ENCODE measurements around the gene F8.
"Not testable (repeated sequence)": the region's sequence is repeated elsewhere in the genome, so short reads cannot be mapped to it uniquely, and the experiment has no call there.

DNA sequence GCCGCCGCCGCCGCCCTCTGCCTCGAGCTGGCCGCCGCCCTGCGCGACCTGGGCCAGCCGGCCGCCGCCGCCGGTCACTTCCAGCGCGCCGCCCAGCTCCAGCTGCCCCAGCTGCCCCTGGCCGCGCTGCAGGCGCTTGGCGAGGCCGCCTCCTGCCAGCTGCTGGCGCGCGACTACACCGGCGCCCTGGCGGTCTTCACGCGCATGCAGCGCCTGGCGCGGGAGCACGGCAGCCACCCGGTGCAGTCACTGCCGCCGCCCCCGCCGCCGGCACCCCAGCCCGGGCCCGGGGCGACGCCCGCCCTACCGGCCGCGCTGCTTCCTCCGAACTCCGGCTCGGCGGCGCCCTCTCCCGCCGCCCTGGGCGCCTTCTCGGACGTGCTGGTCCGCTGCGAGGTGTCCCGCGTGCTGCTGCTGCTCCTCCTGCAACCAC lies 135.7 kb downstream of the F8 start:
- TF ChIP-seq CTCF (conservative IDR thresholded peaks at IDR 0.05); EZH2 (IDR thresholded peaks at IDR 0.05; ENCODE audit: low read depth): not testable (repeated sequence)
